Measurements from ENCODE around the gene TRMT2A.

The TRMT2A gene

DNA sequence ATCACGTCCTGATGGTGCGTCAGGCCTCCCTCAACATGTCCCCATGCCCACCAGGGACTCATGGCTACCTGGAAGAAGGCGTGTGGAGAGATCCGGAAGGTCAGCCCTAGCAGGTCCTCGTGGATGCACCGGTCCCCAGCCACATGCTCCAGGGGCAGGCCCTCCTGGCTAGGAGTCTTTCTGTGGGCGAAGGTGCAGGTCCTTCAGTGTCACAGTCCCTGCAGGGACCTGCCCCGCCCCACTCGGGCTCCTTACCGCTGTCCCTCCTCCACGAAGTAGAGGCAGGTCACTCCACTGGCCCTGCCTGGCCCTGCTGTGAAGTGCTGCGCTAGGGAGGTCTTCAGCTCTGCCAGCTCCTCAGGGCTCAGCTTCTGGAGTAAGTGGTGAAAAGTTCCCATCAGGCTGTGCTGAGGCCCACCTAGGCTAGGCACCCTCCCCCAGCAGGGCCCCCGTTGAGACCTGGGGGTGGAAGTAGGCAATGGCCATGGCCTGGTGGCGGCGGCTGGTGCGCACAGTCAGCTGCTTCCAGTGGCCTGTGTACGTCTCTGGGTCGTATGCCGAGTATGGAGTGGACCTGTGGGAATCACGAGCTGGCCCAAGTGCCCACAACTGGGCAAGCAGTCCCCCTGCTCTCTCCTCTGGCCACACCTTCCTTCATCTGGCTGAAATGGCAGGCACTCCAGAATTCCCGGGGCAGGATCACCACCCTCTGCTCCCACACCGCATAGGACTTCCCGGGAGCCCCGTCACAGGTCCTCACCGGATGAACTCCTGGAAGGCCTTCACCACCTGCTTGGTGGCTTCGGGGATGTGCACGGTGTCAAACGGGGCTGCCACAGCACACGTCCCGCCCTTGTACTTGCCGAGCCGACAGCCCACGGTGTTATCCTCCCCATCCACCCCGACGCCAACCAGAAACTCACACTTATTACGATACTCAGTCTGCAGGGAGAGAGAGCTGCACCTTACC is 2.2 kb downstream of the TRMT2A start:
- TF ChIP-seq, protein P1, sequence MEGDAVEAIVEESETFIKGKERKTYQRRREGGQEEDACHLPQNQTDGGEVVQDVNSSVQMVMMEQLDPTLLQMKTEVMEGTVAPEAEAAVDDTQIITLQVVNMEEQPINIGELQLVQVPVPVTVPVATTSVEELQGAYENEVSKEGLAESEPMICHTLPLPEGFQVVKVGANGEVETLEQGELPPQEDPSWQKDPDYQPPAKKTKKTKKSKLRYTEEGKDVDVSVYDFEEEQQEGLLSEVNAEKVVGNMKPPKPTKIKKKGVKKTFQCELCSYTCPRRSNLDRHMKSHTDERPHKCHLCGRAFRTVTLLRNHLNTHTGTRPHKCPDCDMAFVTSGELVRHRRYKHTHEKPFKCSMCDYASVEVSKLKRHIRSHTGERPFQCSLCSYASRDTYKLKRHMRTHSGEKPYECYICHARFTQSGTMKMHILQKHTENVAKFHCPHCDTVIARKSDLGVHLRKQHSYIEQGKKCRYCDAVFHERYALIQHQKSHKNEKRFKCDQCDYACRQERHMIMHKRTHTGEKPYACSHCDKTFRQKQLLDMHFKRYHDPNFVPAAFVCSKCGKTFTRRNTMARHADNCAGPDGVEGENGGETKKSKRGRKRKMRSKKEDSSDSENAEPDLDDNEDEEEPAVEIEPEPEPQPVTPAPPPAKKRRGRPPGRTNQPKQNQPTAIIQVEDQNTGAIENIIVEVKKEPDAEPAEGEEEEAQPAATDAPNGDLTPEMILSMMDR (IDR thresholded peaks at IDR 0.05; ENCODE audit: low read length), result no peak
- TF ChIP-seq EZH2phosphoT487 (IDR thresholded peaks at IDR 0.05; ENCODE audit: low read length), result no peak
- no peak for TF ChIP-seq EZH2 (optimal IDR thresholded peaks at IDR 0.05; ENCODE audit: low read depth, low read length)
- H3K9me3 ChIP-seq (replicated peaks; ENCODE audit: insufficient read depth, low read length), result no peaks in the 10 kb centered on the region

DNA sequence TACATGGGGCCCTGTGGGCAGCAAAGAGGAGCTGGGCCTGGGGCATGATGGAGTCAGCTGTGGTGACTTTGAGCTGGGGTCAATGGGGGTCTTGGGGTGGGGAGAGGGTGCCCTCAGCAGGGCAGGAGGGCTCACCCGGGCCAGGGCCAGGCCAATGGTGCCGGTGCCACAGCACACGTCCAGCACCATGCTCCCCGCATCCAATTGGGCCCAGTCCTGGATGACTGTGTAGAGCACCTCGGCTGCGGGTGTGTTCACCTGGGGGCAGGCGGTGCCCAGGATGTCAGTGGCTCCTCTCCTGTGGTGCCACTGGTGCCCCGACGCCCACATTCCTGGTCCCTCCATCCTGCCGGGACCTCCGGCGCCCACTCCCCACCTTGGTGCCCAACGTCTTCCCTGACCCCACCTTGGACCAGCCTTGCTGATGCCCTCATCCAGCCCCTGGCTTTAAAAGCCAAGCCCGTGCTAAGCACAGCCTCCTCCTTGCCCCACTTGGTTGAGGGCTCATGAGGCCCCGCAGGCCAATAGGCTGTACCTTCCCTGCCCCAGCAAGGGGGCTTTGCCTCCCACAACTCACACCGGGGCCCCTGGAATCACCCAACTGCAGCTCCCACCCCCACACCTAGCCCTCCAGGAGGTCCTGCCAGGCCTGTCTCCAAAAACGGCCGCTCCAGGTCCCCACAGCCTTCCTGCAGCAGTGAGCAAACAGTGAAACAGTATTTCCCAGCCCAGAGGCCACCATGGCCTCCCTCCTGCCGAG is 3.3 kb downstream of the TRMT2A start:
- no peaks in the 10 kb centered on the region for H4K20me1 ChIP-seq (ENCODE audit: insufficient read depth, low read length)
- no peaks in the 10 kb centered on the region for H3K9me2 ChIP-seq (replicated peaks; ENCODE audit: insufficient read depth, low read length)
- peaks cover 10% of the 10 kb centered on the region for H3K4me1 ChIP-seq (ENCODE audit: low read length)
- DNase-seq, result no peak
- H3K79me2 ChIP-seq (ENCODE audit: low read length), result peaks cover 64% of the 10 kb centered on the region
- H3K36me3 ChIP-seq (replicated peaks; ENCODE audit: insufficient read depth, low read length), result peaks cover 3% of the 10 kb centered on the region
- H2AFZ ChIP-seq (ENCODE audit: low read length), result no peak overlapping the region
- H3K4me2 ChIP-seq (ENCODE audit: low read depth, low read length), result no peak overlapping the region
- no peak overlapping the region for H3K27ac ChIP-seq (ENCODE audit: low read length)
- no peaks in the 10 kb centered on the region for H3K9me3 ChIP-seq (replicated peaks; ENCODE audit: insufficient read depth, low read length)
- H3F3A ChIP-seq (ENCODE audit: insufficient read depth, low read length), result peaks cover 23% of the 10 kb centered on the region
- TF ChIP-seq, protein P1 (IDR thresholded peaks at IDR 0.05; ENCODE audit: low read length), result no peak
- no peak for TF ChIP-seq EZH2 (optimal IDR thresholded peaks at IDR 0.05; ENCODE audit: low read depth, low read length)
- TF ChIP-seq EZH2phosphoT487 (IDR thresholded peaks at IDR 0.05; ENCODE audit: low read length), result no peak
- H3K4me3 ChIP-seq (ENCODE audit: low read length), result no peak overlapping the region
- no peaks in the 10 kb centered on the region for H3K27me3 ChIP-seq (replicated peaks; ENCODE audit: insufficient read depth, low read length)
- H3K9ac ChIP-seq (ENCODE audit: low read length), result no peak overlapping the region

More for the DNA sequence above, 2.2 kb downstream of the TRMT2A start:
- Histone ChIP-seq H3K27ac (ENCODE audit: low read length) (no peak overlapping the region), H3K4me2 (ENCODE audit: low read depth, low read length) (peak overlapping the region; percentile 99), H3K79me2 (ENCODE audit: low read length) (peaks cover 75% of the 10 kb centered on the region), H3K9me2 (replicated peaks; ENCODE audit: insufficient read depth, low read length) (no peaks in the 10 kb centered on the region), H3K36me3 (replicated peaks; ENCODE audit: insufficient read depth, low read length) (peaks cover 5% of the 10 kb centered on the region), H4K20me1 (ENCODE audit: insufficient read depth, low read length) (0 out of 2 replicates have a peak, but pooled peaks cover under 1% of the 10 kb centered on the region), H3K4me3 (ENCODE audit: low read length) (no peak overlapping the region), H3K9ac (ENCODE audit: low read length) (no peak overlapping the region), H3F3A (ENCODE audit: insufficient read depth, low read length) (peaks cover 18% of the 10 kb centered on the region), H3K4me1 (ENCODE audit: low read length) (peaks cover 16% of the 10 kb centered on the region), H2AFZ (ENCODE audit: low read length) (no peak overlapping the region), H3K27me3 (replicated peaks; ENCODE audit: insufficient read depth, low read length) (no peaks in the 10 kb centered on the region)
- DNase-seq, result no peak

DNA sequence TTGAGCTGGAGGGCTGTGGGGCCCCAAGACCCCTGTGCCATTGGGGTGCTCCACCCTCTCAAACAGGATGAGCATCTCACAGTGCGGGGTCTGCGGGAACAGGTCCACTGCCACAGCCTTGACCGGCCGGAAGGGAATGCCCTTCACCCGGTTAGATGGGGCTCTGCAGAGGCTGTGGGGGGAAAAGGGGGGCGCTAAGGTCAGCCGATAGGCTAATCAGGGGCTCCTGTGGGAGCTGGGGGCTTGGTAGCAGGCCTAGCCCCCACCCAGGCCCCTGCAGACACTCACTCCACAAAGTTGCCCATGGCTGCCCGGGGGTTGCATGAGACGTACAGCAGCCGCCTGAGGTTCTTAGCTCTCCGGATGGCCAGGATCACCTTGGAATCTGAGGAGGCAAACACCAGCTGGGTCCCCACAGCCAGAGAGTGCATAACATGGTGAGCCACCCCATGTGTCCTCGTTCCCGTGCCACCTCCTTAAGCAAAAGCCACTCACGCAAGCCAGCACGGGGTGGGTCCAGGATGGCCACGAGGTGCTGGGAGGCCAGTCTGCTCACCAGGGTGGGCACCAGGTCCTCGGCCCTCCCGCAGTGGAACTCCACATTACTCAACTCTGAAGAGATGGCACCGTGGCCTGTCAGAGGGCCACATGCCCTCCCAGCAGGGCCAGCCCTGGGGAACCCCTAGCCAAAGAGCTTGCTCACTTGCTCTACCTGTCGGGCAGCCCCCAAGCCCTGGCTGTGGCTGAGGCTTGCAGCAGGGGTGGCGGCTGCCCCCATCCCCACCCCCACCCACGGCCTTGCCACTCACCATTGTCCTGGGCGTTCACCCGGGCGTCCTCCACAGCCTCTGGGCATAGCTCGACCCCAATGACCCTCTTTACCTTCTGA is 4.2 kb downstream of the TRMT2A start:
- Histone ChIP-seq H3K27ac (ENCODE audit: low read length) (no peak overlapping the region), H3K36me3 (replicated peaks; ENCODE audit: insufficient read depth, low read length) (peaks cover 3% of the 10 kb centered on the region)

More for the DNA sequence above, 4.2 kb downstream of the TRMT2A start:
- peaks cover 56% of the 10 kb centered on the region for H3K79me2 ChIP-seq (ENCODE audit: low read length)
- H3K27me3 ChIP-seq (replicated peaks; ENCODE audit: insufficient read depth, low read length), result no peaks in the 10 kb centered on the region
- no peak overlapping the region for H3K4me2 ChIP-seq (ENCODE audit: low read depth, low read length)
- no peak for TF ChIP-seq EZH2 (optimal IDR thresholded peaks at IDR 0.05; ENCODE audit: low read depth, low read length)
- TF ChIP-seq, protein P1 (IDR thresholded peaks at IDR 0.05; ENCODE audit: low read length), result no peak
- no peak for TF ChIP-seq EZH2phosphoT487 (IDR thresholded peaks at IDR 0.05; ENCODE audit: low read length)
- H3K4me3 ChIP-seq (ENCODE audit: low read length), result no peak overlapping the region
- H3K4me1 ChIP-seq (ENCODE audit: low read length), result peaks cover 8% of the 10 kb centered on the region; the same call in 1 of the 2 replicates
- H3K9me2 ChIP-seq (replicated peaks; ENCODE audit: insufficient read depth, low read length), result no peaks in the 10 kb centered on the region
- H2AFZ ChIP-seq (ENCODE audit: low read length), result no peak overlapping the region
- H4K20me1 ChIP-seq (ENCODE audit: insufficient read depth, low read length), result no peaks in the 10 kb centered on the region
- H3K9ac ChIP-seq (ENCODE audit: low read length), result no peak overlapping the region
- peaks cover 23% of the 10 kb centered on the region for H3F3A ChIP-seq (ENCODE audit: insufficient read depth, low read length)
- no peaks in the 10 kb centered on the region for H3K9me3 ChIP-seq (replicated peaks; ENCODE audit: insufficient read depth, low read length)
- no peak for DNase-seq
